Panc1 (cell line): ENCODE data around the gene UBD.

Experiments used
- CTCF ChIP-seq: fragments of 450-650 bp; IDR thresholded peaks from 2 replicates; pipeline ENCODE4 v1.5.1; 2017; ENCODE audit warnings: mild to moderate bottlenecking
- TF ChIP-seq, protein P1 (sequence below), 2 experiments: IDR thresholded peaks; 2 replicates each; pipeline ENCODE4 v1.6.1; 2011 to 2012; ENCODE audit warnings: low read depth in 2 of 2, control low read depth in 1 of 2, low read length in 1 of 2, mild to moderate bottlenecking in 1 of 2, moderate library complexity in 1 of 2; ENCODE audit not compliant: insufficient read depth in 1 of 2

GRCh38 chr6:29530671-29531310, 28.7 kb downstream of the UBD start:
- TF ChIP-seq CTCF: no peak
- TF ChIP-seq, protein P1, sequence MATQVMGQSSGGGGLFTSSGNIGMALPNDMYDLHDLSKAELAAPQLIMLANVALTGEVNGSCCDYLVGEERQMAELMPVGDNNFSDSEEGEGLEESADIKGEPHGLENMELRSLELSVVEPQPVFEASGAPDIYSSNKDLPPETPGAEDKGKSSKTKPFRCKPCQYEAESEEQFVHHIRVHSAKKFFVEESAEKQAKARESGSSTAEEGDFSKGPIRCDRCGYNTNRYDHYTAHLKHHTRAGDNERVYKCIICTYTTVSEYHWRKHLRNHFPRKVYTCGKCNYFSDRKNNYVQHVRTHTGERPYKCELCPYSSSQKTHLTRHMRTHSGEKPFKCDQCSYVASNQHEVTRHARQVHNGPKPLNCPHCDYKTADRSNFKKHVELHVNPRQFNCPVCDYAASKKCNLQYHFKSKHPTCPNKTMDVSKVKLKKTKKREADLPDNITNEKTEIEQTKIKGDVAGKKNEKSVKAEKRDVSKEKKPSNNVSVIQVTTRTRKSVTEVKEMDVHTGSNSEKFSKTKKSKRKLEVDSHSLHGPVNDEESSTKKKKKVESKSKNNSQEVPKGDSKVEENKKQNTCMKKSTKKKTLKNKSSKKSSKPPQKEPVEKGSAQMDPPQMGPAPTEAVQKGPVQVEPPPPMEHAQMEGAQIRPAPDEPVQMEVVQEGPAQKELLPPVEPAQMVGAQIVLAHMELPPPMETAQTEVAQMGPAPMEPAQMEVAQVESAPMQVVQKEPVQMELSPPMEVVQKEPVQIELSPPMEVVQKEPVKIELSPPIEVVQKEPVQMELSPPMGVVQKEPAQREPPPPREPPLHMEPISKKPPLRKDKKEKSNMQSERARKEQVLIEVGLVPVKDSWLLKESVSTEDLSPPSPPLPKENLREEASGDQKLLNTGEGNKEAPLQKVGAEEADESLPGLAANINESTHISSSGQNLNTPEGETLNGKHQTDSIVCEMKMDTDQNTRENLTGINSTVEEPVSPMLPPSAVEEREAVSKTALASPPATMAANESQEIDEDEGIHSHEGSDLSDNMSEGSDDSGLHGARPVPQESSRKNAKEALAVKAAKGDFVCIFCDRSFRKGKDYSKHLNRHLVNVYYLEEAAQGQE (IDR thresholded peaks at IDR 0.05; ENCODE audit: insufficient read depth in 1 of 2, low read depth in 2 of 2, low read length in 1 of 2): no peak
